Stimulated activated CD4-positive, alpha-beta T cell treated with anti-CD3 and anti-CD28 coated beads, Interleukin-4, amount 100 ng/mL, for 1 hour (primary cell): ENCODE measurements around the gene AGTRAP.

Experiments
- DNase-seq: peaks from one replicate; pipeline ENCODE4 v3.0.0-alpha.2; 2020

The AGTRAP gene

GRCh38 chr1:11707621-11708276, 28.2 kb upstream of the AGTRAP start:
- DNase-seq: no peak

- no peak for DNase-seq
These were observed 27.2 kb upstream of the AGTRAP start for GRCh38 chr1:11708554-11709350.

GRCh38 chr1:11711490-11711889, 24.4 kb upstream of the AGTRAP start:
- DNase-seq: no peak

- DNase-seq: no peak
These were observed 23.7 kb upstream of the AGTRAP start for GRCh38 chr1:11712285-11712684.

- DNase-seq: no peak
These were observed 22.8 kb upstream of the AGTRAP start for GRCh38 chr1:11713095-11713494.

- no peak for DNase-seq
These were observed 20.9 kb upstream of the AGTRAP start for GRCh38 chr1:11714831-11715575.

GRCh38 chr1:11719313-11720032, 16.5 kb upstream of the AGTRAP start:
- DNase-seq: peak; percentile 87

- DNase-seq: no peak
These were observed 15.9 kb upstream of the AGTRAP start for GRCh38 chr1:11720033-11720376.

- no peak for DNase-seq
These were observed 15.4 kb upstream of the AGTRAP start for GRCh38 chr1:11720525-11720924.

- DNase-seq: no peak
These were observed 14.6 kb upstream of the AGTRAP start for GRCh38 chr1:11721311-11721710.

- no peak for DNase-seq
These were observed 13.4 kb upstream of the AGTRAP start for GRCh38 chr1:11722538-11722937.

GRCh38 chr1:11725616-11726015, 10.3 kb upstream of the AGTRAP start:
- no peak for DNase-seq

- DNase-seq: no peak
These were observed 8.8 kb upstream of the AGTRAP start for GRCh38 chr1:11727119-11727518.

- no peak for DNase-seq
These were observed 7.7 kb upstream of the AGTRAP start for GRCh38 chr1:11728126-11728806.

GRCh38 chr1:11729155-11729497, 6.8 kb upstream of the AGTRAP start:
- DNase-seq: no peak

GRCh38 chr1:11729498-11730428, 6.2 kb upstream of the AGTRAP start:
- DNase-seq: no peak

- no peak for DNase-seq
These were observed 5.5 kb upstream of the AGTRAP start for GRCh38 chr1:11730429-11730891.

GRCh38 chr1:11731691-11732283, 4.1 kb upstream of the AGTRAP start:
- peak; percentile 16 for DNase-seq

- DNase-seq: no peak
These were observed 2.6 kb upstream of the AGTRAP start for GRCh38 chr1:11733306-11733705.

- DNase-seq: no peak
These were observed 444 bp upstream of the AGTRAP start for GRCh38 chr1:11735531-11735853.
